Amniotic epithelial cell (primary cell): ENCODE data around the gene FOXK1.
A peak's percentile ranks its signal among the peaks of the same experiment; 100 is the strongest.
"Not testable (repeated sequence)": the region's sequence is repeated elsewhere in the genome, so short reads cannot be mapped to it uniquely, and the experiment has no call there.

ENCODE experiments used
- DNase-seq: peaks from one replicate; pipeline ENCODE4 v3.0.0-alpha.2; 2010; ENCODE audit warnings: low read depth

The FOXK1 gene

GRCh38 chr7:4786015-4786414, 103.9 kb downstream of the FOXK1 start:
- no peak for DNase-seq

DNA sequence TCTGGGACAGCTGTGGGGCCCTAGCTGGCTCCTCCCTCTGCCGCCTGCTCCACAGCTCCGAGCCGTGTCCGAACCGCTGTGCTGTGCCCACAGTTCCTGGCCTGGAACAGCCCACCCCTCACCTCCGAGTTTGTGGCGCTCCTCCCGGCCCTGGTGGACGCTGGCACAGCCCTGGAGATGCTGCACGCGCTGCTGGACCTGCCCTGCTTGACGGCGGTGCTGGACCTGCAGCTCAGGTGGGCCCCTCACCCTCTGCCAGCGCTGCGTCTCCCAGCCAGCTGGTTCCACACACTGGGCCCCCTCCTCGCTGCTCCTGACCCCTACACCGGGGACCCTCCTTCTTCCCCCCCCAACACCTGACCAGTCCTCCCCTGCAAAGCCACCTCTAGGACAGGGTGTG, 105.4 kb downstream of the FOXK1 start:
- DNase-seq, result no peak

- no peak for DNase-seq
Observed at GRCh38 chr7:4787947-4788626, 106.0 kb downstream of the FOXK1 start.

DNA sequence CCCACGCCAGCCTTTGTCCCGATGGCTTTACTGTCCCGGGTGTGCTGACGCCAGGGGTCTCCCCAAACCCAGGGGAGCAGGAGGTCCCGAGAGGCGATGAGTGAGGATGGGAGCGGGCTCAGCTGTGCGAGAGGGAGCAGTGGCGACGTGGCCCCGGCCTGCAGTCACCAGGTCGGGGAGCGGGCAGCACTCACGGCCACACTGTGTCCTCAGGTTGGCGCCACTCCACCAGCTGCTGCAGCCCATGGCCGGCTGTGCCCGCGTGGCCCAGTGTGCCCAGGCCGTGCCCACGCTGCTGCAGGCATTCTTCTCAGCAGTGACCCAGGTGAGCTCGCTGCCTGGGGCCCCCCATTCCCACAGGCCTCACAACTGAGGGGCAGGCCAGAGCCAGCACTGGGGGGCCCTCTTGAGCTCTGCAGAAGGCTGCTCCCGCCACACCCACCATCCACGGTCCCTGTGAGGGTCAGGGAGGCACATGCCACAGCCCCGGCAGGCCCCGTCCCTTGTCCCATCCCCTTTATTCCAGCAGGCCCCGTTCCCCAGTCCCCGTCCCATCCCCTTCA, 106.6 kb downstream of the FOXK1 start:
- DNase-seq, result no peak

DNA sequence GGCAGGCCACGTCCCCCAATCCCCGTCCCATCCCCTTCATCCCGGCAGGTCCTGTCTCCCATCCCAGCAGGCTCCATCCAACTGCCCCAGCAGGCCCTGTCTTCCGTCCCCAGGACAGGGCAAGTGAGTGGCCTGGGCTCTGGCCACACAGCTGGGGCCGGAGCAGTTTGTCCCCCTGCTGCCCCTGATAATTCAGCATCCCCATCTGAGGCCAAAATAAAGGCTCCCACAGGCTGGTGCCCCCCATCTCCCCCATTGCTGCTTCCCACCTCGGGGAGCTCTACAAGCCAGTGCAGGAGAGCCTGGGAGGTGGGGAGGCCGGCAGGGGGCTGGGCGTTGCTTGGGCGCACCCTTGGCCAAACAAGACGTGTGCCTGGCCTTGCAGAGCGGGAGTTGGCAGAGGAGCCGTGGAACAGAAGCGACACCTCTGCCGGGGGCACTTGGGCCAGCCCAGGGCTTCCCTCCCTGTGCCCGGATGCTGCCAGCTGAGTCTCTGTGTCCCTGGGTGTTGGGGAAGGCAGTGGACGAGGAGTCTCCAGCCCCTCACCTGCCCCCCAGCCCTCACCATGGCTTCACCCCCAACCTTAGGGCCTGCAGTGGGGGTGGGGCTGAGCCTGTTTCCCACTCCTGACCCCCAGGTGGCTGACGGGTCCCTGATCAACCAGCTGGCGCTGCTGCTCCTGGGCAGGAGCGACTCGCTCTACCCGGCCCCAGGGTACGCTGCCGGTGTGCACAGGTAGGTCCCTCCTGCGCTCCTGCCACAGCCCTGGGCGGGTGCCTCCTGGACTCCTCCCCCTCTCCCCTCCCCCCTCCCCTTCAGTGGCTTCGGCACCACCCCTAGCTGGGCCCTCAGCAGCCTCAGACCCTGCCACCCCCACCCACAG, 107.3 kb downstream of the FOXK1 start:
- DNase-seq, result no peak

DNA sequence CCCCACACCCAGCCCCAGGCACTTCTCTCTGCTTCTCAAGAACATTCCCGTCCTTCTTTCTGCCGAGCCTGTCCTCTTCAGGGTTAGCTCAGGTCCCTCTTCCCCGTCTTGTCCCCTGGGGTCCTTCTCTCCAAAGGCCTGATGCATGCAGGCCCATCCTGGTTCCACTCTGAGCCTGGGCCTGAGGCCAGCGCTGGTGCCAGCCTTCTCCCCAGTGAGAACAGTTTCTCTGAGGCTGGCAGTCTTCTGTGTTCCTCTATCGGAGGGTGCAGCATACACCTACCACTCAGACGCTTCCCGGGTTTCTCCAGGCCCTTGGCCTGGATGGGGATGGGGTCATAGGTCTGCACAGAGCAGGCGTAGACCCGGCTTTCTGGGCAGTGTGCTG, 108.0 kb downstream of the FOXK1 start:
- DNase-seq, result no peak

GRCh38 chr7:4790516-4790991, 108.5 kb downstream of the FOXK1 start:
- no peak for DNase-seq

GRCh38 chr7:4791101-4791737, 109.1 kb downstream of the FOXK1 start:
- no peak for DNase-seq

DNA sequence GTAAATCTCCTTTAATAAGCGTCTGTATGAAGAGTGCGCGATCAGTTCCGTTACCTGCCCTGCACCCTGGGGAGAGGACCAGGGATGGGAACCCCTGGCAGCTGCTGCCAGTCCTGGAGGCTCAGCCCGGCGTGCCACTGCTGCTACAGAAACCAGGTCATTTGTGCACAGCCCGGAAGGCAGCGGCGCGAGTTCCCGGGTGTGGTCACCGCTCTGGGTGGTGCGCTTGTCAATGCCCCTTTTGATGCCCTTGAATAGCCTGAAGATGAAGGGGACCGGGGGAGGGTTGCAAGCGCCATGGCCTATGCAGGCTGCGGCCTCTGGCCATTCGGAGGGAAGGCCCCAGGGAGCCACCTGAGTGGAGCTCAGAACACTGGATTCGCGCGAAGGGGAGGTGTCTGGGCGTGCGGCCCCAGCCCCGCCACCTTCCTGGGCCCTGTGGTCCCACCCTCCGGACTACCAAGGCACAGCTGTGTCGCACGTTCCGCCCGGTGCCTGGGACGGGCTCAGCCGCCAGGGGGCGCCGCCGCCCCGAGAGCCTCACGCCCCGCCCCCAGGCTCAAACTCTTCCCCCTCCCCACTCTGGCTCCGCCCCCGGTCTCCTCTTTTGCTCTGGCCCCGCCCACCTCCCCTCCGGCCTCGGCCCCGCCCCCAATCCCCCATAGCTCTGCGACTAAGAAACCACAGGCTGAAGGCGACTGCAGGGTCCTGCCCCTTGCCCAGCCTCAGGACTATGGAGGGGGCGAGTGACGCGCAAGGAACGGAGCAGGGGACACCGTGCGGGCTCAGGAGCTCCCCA, 109.8 kb downstream of the FOXK1 start:
- peak; percentile 26 for DNase-seq

- no peak for DNase-seq
Observed at GRCh38 chr7:4792537-4793126, 110.5 kb downstream of the FOXK1 start.

DNA sequence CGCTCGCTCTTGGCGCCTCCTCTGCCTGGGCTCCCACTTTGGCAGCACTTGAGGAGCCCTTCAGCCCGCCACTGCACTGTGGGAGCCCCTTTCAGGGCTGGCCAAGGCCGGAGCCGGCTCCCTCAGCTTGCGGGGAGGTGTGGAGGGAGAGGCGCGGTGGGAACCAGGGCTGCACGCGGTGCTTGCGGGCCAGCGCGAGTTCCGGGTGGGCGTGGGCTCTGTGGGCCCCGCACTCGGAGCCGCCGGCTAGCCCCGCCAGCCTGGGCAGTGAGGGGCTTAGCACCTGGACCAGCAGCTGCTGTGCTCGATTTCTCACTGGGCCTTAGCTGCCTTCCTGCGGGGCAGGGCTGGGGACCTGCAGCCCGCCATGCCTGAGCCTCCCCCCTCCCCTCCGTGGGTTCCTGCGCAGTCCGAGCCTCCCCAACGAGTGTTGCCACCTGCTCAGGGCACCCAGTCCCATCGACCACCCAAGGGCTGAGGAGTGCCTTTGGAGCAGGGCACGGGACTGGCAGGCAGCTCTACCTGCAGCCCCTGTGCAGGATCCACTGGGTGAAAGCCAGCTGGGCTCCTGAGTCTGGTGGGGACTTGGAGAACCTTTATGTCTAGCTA, 111.4 kb downstream of the FOXK1 start:
- DNase-seq, result not testable (repeated sequence)

- DNase-seq, result not testable (repeated sequence)
Observed at GRCh38 chr7:4794171-4794570, 112.1 kb downstream of the FOXK1 start.

DNA sequence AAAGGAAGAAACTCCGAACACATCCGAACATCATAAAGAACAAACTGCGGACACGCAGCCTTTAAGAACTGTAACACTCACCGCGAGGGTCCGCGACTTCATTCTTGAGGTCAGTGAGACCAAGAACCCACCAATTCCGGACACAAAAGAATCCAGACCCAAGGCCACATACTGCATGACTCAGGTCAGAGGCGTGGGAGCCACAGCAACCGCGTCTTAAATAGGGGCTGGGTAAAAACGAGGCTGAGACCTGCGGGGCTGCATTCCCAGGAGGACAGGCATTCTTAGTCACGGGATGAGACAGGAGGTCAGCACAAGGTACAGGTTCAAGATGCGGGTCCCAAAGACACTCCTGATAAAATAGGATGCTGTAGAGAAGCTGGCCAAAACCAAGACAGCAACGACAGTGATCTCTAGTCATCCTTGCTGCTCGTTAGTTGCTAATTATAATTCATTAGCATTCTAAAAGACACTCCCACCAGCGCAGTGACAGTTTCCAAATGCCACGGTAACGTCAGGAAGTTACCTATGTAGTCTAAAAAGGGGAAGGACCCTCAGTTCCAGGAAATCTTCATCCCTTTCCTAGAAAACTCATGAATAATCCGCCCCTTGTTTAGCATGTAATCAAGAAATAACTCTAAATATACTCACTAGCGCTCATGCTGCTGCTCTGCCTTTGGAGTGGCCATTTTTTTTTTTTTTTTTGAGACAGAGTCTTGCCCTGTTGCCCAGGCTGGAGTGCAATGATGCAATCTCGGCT, 112.7 kb downstream of the FOXK1 start:
- peak; percentile 35 for DNase-seq

- DNase-seq, result no peak
Observed at GRCh38 chr7:4796453-4796852, 114.4 kb downstream of the FOXK1 start.

GRCh38 chr7:4797858-4798705, 116.0 kb downstream of the FOXK1 start:
- DNase-seq, result no peak

DNA sequence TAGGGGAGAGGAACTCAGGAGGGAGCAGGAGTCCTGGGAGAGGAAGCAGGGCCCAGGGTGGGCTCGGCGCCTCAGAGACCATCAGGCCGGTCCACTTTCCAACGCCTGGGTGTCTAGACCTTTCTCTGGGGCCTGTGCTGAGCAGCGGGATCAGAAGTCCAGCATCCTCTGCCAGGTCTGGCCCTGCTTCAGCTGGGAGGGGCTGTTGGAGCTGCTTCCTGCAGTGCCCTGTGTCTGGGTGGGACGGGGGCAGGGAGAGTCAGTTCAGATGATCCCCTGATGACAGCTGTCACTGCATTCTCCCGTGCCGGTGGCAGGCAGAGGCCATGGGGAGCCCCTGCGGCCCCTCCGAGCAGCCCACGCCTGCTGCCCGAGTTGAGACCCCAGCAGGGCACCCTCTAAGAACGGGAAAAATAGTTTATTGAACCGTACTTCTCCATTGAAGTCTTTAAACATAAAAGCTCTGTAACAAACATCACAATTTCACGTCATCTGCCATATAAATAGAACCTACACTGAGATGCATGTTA, 116.7 kb downstream of the FOXK1 start:
- DNase-seq, result no peak

DNA sequence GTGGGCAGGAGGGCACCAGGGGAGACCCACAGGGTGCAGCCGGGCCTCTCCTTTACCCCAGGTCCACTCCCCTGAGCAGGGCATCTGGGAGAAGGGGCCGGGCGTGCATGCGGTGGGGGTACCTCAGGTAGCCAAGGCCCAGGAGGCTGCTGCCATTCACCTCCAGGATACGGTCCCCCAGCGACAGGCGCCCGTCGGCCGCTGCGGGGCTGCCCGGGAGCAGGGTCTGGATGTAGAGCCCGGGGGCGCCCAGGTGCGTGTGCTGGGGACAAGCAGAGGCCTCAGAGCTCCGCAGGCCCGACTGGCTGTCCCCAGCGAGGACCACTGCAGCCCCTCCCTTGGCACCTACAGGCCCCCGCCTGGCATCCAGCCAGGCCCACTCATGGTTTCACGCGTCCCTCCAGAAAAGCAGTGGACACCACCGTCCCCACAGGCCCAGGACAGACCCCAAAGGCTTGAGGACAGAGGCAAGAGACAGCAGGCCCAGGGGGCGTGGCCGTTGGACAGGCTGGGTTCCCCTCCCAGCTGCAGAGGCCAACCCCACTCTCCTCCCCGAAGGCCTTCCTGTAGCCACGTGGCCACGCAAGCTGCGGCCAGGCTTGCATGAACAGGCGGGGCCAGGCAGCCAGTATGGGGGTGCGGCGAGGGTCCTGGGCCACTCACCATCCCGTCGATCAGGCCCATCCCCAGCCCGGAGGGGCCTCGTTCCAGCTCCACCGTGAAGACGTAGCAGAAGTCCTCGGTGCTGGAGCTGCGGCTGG, 117.6 kb downstream of the FOXK1 start:
- no peak for DNase-seq

GRCh38 chr7:4800487-4800886, 118.4 kb downstream of the FOXK1 start:
- DNase-seq, result no peak
